ENCODE measurements around the gene ZDHHC3. TPM values are rescaled to one million over a fixed set of nuclear protein-coding genes. Genes with fewer than 3 reads are reported as not detected.

Gene ZDHHC3
- total RNA-seq, 1 donor from 2014 or later, result 63.4 TPM

GRCh38 chr3:44966795-44967278, 9.1 kb downstream of the ZDHHC3 start:
- Mint-ChIP-seq H3K4me1 (ENCODE audit: low read depth) (peaks cover 3% of the 10 kb centered on the region), H3K27ac (ENCODE audit: unreplicated experiment) (no peak overlapping the region), H3K27me3 (ENCODE audit: low read depth) (no peaks in the 10 kb centered on the region), H3K36me3 (ENCODE audit: low read depth) (no peaks in the 10 kb centered on the region), H3K4me3 (ENCODE audit: unreplicated experiment) (no peak overlapping the region), H3K9me3 (ENCODE audit: low read depth) (no peaks in the 10 kb centered on the region)
- no peak for DNase-seq (ENCODE audit: low spot score)
- no peak for TF ChIP-seq CTCF (IDR thresholded peaks at IDR 0.05)

- Mint-ChIP-seq H3K4me1 (ENCODE audit: low read depth) (peaks cover 3% of the 10 kb centered on the region), H3K9me3 (ENCODE audit: low read depth) (no peaks in the 10 kb centered on the region), H3K36me3 (ENCODE audit: low read depth) (no peaks in the 10 kb centered on the region), H3K27me3 (ENCODE audit: low read depth) (no peaks in the 10 kb centered on the region), H3K4me3 (ENCODE audit: unreplicated experiment) (no peak overlapping the region), H3K27ac (ENCODE audit: unreplicated experiment) (no peak overlapping the region)
- no peak for TF ChIP-seq CTCF (IDR thresholded peaks at IDR 0.05)
- DNase-seq (ENCODE audit: low spot score), result no peak
These were observed 10.8 kb downstream of the ZDHHC3 start for GRCh38 chr3:44965165-44965564.

- no peak overlapping the region for H3K4me3 Mint-ChIP-seq (ENCODE audit: unreplicated experiment)
- no peaks in the 10 kb centered on the region for H3K27me3 Mint-ChIP-seq (ENCODE audit: low read depth)
- H3K36me3 Mint-ChIP-seq (ENCODE audit: low read depth), result no peaks in the 10 kb centered on the region
- no peak overlapping the region for H3K27ac Mint-ChIP-seq (ENCODE audit: unreplicated experiment)
- no peak for DNase-seq (ENCODE audit: low spot score)
- no peaks in the 10 kb centered on the region for H3K9me3 Mint-ChIP-seq (ENCODE audit: low read depth)
- H3K4me1 Mint-ChIP-seq (ENCODE audit: low read depth), result peaks cover 3% of the 10 kb centered on the region
- no peak for TF ChIP-seq CTCF (IDR thresholded peaks at IDR 0.05)
These were observed 12.2 kb downstream of the ZDHHC3 start for GRCh38 chr3:44963571-44964325.

GRCh38 chr3:44962621-44963393, 13.2 kb downstream of the ZDHHC3 start:
- H3K4me1 Mint-ChIP-seq (ENCODE audit: low read depth), result peaks cover 3% of the 10 kb centered on the region
- no peaks in the 10 kb centered on the region for H3K36me3 Mint-ChIP-seq (ENCODE audit: low read depth)
- no peak overlapping the region for H3K27ac Mint-ChIP-seq (ENCODE audit: unreplicated experiment)
- H3K9me3 Mint-ChIP-seq (ENCODE audit: low read depth), result no peaks in the 10 kb centered on the region
- H3K27me3 Mint-ChIP-seq (ENCODE audit: low read depth), result no peaks in the 10 kb centered on the region
- no peak overlapping the region for H3K4me3 Mint-ChIP-seq (ENCODE audit: unreplicated experiment)
- no peak for TF ChIP-seq CTCF (IDR thresholded peaks at IDR 0.05)
- no peak for DNase-seq (ENCODE audit: low spot score)

- DNase-seq (ENCODE audit: low spot score), result no peak
- Mint-ChIP-seq H3K9me3 (ENCODE audit: low read depth) (no peaks in the 10 kb centered on the region), H3K36me3 (ENCODE audit: low read depth) (peaks cover 2% of the 10 kb centered on the region), H3K27me3 (ENCODE audit: low read depth) (no peaks in the 10 kb centered on the region), H3K4me1 (ENCODE audit: low read depth) (peaks cover 3% of the 10 kb centered on the region), H3K27ac (ENCODE audit: unreplicated experiment) (no peak overlapping the region), H3K4me3 (ENCODE audit: unreplicated experiment) (no peak overlapping the region)
- TF ChIP-seq CTCF (IDR thresholded peaks at IDR 0.05), result no peak
These were observed 14.1 kb downstream of the ZDHHC3 start for GRCh38 chr3:44961888-44962287.

Data from chondrocyte (in vitro differentiated cells).